HepG2 (cell line): Measurements from ENCODE around the gene ZBP1. TPM values are rescaled to one million over a fixed set of nuclear protein-coding genes. Genes with fewer than 3 reads are reported as not detected.

Experiments
- BRD4 ChIP-seq: sonication (generic); formaldehyde crosslinking; IDR thresholded peaks from 2 replicates; pipeline ENCODE4 v1.4.0; 2020; ENCODE audit warnings: missing genetic modification reagents
- FIP1L1 ChIP-seq: fragments of 200-400 bp; formaldehyde crosslinking; IDR thresholded peaks from 2 replicates; pipeline ENCODE4 v1.6.1; 2018; ENCODE audit warnings: low read depth, mild to moderate bottlenecking, low read length, moderate library complexity, borderline replicate concordance; ENCODE audit not compliant: insufficient read depth
- HHEX ChIP-seq: IDR thresholded peaks from 2 replicates; pipeline ENCODE4 v1.6.1; 2016; ENCODE audit warnings: control low read depth
- HNF1B ChIP-seq: sonication (generic); formaldehyde crosslinking; IDR thresholded peaks from 2 replicates; pipeline ENCODE4 v1.5.1; 2020; ENCODE audit warnings: mild to moderate bottlenecking, moderate library complexity, missing genetic modification reagents
- IRF2 ChIP-seq: IDR thresholded peaks from 2 replicates; pipeline ENCODE4 v1.6.1; 2018; ENCODE audit warnings: missing genetic modification reagents, missing compliant biosample characterization
- ISL2 ChIP-seq: sonication (generic); formaldehyde crosslinking; IDR thresholded peaks from 2 replicates; pipeline ENCODE4 v1.5.0; 2020; ENCODE audit warnings: missing genetic modification reagents
- MEIS2 ChIP-seq: sonication (generic); formaldehyde crosslinking; IDR thresholded peaks from 2 replicates; pipeline ENCODE4 v1.9.0; 2021; ENCODE audit warnings: mild to moderate bottlenecking, missing genetic modification reagents
- RARA ChIP-seq: IDR thresholded peaks from 2 replicates; pipeline ENCODE4 v1.6.1; 2016; ENCODE audit warnings: missing genetic modification reagents, missing compliant biosample characterization
- RBFOX2 ChIP-seq: fragments of 200-400 bp; formaldehyde crosslinking; IDR thresholded peaks from 2 replicates; pipeline ENCODE4 v1.6.1; 2017; ENCODE audit warnings: low read depth, mild to moderate bottlenecking, low read length
- RBM39 ChIP-seq: fragments of 200-400 bp; formaldehyde crosslinking; IDR thresholded peaks from one replicate; pipeline ENCODE4 v1.6.1; 2018; ENCODE audit warnings: antibody characterized with exemption, mild to moderate bottlenecking, low read depth, low read length; ENCODE audit not compliant: poor library complexity, severe bottlenecking
- SKI ChIP-seq: fragments of 450-650 bp; IDR thresholded peaks from one replicate; pipeline ENCODE4 v1.6.1; 2018; ENCODE audit warnings: mild to moderate bottlenecking; ENCODE audit not compliant: partially characterized antibody
- WIZ ChIP-seq: sonication (generic); formaldehyde crosslinking; IDR thresholded peaks from 2 replicates; pipeline ENCODE4 v1.5.1; 2020; ENCODE audit warnings: mild to moderate bottlenecking, missing genetic modification reagents
- ZNF230 ChIP-seq: sonication (generic); formaldehyde crosslinking; IDR thresholded peaks from 2 replicates; pipeline ENCODE4 v1.4.0; 2020; ENCODE audit warnings: mild to moderate bottlenecking, missing genetic modification reagents
- ZNF33B ChIP-seq: sonication (generic); formaldehyde crosslinking; IDR thresholded peaks from 2 replicates; pipeline ENCODE4 v1.5.1; 2020; ENCODE audit warnings: mild to moderate bottlenecking, missing genetic modification reagents
- ZNF343 ChIP-seq: sonication (generic); formaldehyde crosslinking; IDR thresholded peaks from 2 replicates; pipeline ENCODE4 v1.4.0; 2020; ENCODE audit warnings: mild to moderate bottlenecking, missing genetic modification reagents
- ZNF674 ChIP-seq: sonication (generic); formaldehyde crosslinking; IDR thresholded peaks from 2 replicates; pipeline ENCODE4 v1.5.0; 2020; ENCODE audit warnings: low read depth, mild to moderate bottlenecking, missing genetic modification reagents
- ZNF790 ChIP-seq: sonication (generic); formaldehyde crosslinking; IDR thresholded peaks from 2 replicates; pipeline ENCODE4 v1.8.0; 2022; ENCODE audit warnings: missing genetic modification reagents, mild to moderate bottlenecking, borderline replicate concordance
- polyA plus RNA-seq, 8 experiments: library from polyadenylated mRNA; depleted of rRNA in 3 of 8; stranded (reverse) in 7 of 8; unstranded in 1 of 8; fragments of >200 nt; fragmentation: Illumina TruSeq in 4 of 8; extraction: Trizol in 4 of 8; gene quantifications; 2 replicates each; pipeline versions ENCODE4 v1.2.1 to v1.2.3, GENCODE V29; 2011 to 2016; ENCODE audit warnings: low read depth in 4 of 8, missing spikeins in 1 of 8, mixed read lengths in 1 of 8; ENCODE audit not compliant: insufficient read depth in 1 of 8
- total RNA-seq, 5 experiments: library from RNA; depleted of rRNA; stranded (reverse); fragments of >200 nt; fragmentation: Illumina TruSeq; extraction: Trizol; gene quantifications; 2 replicates each; pipeline ENCODE4 v1.2.3, GENCODE V29; 2016; ENCODE audit warnings: low read depth in 1 of 5
- TF ChIP-seq, protein P1 (sequence below): IDR thresholded peaks from 2 replicates; pipeline ENCODE4 v1.6.1; 2018; ENCODE audit warnings: missing genetic modification reagents
- TF ChIP-seq, protein P2 (sequence below): sonication (generic); formaldehyde crosslinking; IDR thresholded peaks from 2 replicates; pipeline ENCODE4 v1.5.1; 2020; ENCODE audit warnings: missing genetic modification reagents, mild to moderate bottlenecking, borderline replicate concordance
- TF ChIP-seq, protein P3 (sequence below): IDR thresholded peaks from 2 replicates; pipeline ENCODE4 v1.6.1; 2012; ENCODE audit warnings: inconsistent platforms
- TF ChIP-seq, protein P4 (sequence below): sonication (generic); formaldehyde crosslinking; IDR thresholded peaks from 2 replicates; pipeline ENCODE4 v1.4.0; 2020; ENCODE audit warnings: missing genetic modification reagents, borderline replicate concordance

Gene ZBP1
- total and polyA plus RNA-seq, 2 of the 13 experiments (the other 11 are each of a cell fraction or from before 2014, with no cell fraction given) = not detected

DNA sequence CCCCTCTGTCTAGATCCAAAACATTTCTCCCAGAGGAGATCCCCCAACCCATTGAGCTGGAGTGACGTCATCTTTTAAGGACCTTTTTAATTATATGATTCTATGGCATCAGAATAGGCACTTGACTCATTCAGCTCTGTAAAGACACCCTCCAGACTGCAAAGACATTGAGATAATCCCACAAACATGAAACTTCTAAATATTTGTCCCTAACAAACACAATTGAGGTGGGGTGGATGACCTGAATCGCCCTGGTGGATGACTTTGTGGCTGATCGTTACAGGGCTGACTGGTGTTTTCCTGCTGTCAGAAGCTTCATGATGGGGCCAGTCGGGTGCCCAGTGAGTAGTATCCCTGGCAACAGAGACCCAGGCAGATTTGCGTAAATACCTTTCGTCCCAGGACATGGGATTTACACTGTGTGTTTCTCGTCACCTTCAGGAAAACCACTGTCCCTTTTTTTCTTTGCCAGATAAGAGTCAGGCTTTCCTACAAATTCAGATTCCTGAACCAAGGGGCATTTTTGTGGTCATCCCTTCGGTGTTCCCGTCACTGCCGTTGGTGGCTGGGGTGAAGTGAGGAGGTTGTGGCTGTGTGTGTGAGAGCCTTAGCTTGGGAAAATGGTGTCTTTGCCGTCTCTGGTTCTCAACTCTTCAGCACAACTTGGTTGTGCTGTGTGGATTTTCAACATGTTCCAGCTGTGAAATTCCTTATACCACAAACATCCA is 64.6 kb downstream of the ZBP1 start (continued):
- TF ChIP-seq HNF1B (CRISPR knock-in tag) (0 out of 2 replicates have a peak, but pooled peaks have one; percentile 35), ZNF33B (no peak), ZNF343 (CRISPR knock-in tag) (no peak), RBM39 (no peak), IRF2 (CRISPR knock-in tag) (0 out of 2 replicates have a peak, but pooled peaks have one; percentile 17), ZNF674 (no peak), MEIS2 (CRISPR knock-in tag) (peak; percentile 68; the same call in 1 of the 2 replicates), ZNF230 (CRISPR knock-in tag) (0 out of 2 replicates have a peak, but pooled peaks have one; percentile 34), ZNF790 (peak; percentile 65; the same call in 1 of the 2 replicates), BRD4 (CRISPR knock-in tag) (no peak), WIZ (CRISPR knock-in tag) (no peak), FIP1L1 (no peak), RARA (CRISPR knock-in tag) (peak; percentile 90), ISL2 (no peak), RBFOX2 (no peak), HHEX (CRISPR knock-in tag) (peak; percentile 93), SKI (peak; percentile 85)
- TF ChIP-seq, protein P1, sequence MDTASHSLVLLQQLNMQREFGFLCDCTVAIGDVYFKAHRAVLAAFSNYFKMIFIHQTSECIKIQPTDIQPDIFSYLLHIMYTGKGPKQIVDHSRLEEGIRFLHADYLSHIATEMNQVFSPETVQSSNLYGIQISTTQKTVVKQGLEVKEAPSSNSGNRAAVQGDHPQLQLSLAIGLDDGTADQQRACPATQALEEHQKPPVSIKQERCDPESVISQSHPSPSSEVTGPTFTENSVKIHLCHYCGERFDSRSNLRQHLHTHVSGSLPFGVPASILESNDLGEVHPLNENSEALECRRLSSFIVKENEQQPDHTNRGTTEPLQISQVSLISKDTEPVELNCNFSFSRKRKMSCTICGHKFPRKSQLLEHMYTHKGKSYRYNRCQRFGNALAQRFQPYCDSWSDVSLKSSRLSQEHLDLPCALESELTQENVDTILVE (CRISPR knock-in tag) = no peak
- TF ChIP-seq, protein P2, sequence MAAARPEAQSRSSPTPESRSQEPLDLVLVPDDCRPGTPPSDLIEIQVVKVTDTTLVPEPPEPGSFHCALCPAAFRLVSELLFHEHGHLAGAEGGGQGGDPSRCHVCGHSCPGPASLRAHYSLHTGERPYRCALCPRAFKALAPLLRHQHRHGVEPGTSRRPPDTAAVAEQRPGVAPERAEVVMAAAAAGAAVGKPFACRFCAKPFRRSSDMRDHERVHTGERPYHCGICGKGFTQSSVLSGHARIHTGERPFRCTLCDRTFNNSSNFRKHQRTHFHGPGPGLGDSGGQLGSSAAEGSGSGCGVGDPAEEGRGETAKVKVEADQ (CRISPR knock-in tag) = no peak
- TF ChIP-seq, protein P3, sequence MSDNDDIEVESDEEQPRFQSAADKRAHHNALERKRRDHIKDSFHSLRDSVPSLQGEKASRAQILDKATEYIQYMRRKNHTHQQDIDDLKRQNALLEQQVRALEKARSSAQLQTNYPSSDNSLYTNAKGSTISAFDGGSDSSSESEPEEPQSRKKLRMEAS = peak; percentile 30; the same call in 1 of the 2 replicates
- TF ChIP-seq, protein P4, sequence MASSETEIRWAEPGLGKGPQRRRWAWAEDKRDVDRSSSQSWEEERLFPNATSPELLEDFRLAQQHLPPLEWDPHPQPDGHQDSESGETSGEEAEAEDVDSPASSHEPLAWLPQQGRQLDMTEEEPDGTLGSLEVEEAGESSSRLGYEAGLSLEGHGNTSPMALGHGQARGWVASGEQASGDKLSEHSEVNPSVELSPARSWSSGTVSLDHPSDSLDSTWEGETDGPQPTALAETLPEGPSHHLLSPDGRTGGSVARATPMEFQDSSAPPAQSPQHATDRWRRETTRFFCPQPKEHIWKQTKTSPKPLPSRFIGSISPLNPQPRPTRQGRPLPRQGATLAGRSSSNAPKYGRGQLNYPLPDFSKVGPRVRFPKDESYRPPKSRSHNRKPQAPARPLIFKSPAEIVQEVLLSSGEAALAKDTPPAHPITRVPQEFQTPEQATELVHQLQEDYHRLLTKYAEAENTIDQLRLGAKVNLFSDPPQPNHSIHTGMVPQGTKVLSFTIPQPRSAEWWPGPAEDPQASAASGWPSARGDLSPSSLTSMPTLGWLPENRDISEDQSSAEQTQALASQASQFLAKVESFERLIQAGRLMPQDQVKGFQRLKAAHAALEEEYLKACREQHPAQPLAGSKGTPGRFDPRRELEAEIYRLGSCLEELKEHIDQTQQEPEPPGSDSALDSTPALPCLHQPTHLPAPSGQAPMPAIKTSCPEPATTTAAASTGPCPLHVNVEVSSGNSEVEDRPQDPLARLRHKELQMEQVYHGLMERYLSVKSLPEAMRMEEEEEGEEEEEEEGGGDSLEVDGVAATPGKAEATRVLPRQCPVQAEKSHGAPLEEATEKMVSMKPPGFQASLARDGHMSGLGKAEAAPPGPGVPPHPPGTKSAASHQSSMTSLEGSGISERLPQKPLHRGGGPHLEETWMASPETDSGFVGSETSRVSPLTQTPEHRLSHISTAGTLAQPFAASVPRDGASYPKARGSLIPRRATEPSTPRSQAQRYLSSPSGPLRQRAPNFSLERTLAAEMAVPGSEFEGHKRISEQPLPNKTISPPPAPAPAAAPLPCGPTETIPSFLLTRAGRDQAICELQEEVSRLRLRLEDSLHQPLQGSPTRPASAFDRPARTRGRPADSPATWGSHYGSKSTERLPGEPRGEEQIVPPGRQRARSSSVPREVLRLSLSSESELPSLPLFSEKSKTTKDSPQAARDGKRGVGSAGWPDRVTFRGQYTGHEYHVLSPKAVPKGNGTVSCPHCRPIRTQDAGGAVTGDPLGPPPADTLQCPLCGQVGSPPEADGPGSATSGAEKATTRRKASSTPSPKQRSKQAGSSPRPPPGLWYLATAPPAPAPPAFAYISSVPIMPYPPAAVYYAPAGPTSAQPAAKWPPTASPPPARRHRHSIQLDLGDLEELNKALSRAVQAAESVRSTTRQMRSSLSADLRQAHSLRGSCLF (CRISPR knock-in tag) = no peak
